Small intestine (tissue), 16 donors: ENCODE measurements around the gene DHRS12. TPM values are rescaled to one million over a fixed set of nuclear protein-coding genes. Genes with fewer than 3 reads are reported as not detected.

ENCODE experiments used
- DNase-seq, 2 donors: peaks; one replicate each; pipeline versions ENCODE4 v3.0.0 to v3.0.0-alpha.2; 2013
- FAIRE-seq: peaks from 2 replicates; lab custom pipeline; 2012; peaks lifted over from hg19 to GRCh38; lab: Jason Lieb, UNC
- H3K27ac ChIP-seq, 3 donors: one replicate each; pipeline ENCODE4 v1.5.1; 2013; ENCODE audit warnings: low read length in 2 of 3, mild to moderate bottlenecking in 2 of 3, control low read depth in 1 of 3, inconsistent platforms in 1 of 3, low read depth in 1 of 3, moderate library complexity in 1 of 3
- H3K27me3 ChIP-seq, 3 donors: one replicate each; pipeline ENCODE4 v1.6.1; 2013; ENCODE audit warnings: low read length in 3 of 3, inconsistent platforms in 1 of 3; ENCODE audit not compliant: control insufficient read depth in 3 of 3, insufficient read depth in 3 of 3
- H3K36me3 ChIP-seq, 3 donors: one replicate each; pipeline ENCODE4 v1.6.1; 2013; ENCODE audit warnings: low read length in 3 of 3, inconsistent platforms in 1 of 3, low read depth in 1 of 3, mild to moderate bottlenecking in 1 of 3, moderate library complexity in 1 of 3; ENCODE audit not compliant: control insufficient read depth in 3 of 3, insufficient read depth in 2 of 3
- H3K4me1 ChIP-seq, 3 donors: one replicate each; pipeline ENCODE4 v1.6.1; 2013; ENCODE audit warnings: low read length in 2 of 3, inconsistent platforms in 1 of 3, low read depth in 1 of 3, mild to moderate bottlenecking in 1 of 3, moderate library complexity in 1 of 3; ENCODE audit not compliant: control insufficient read depth in 3 of 3, insufficient read depth in 2 of 3
- H3K4me3 ChIP-seq, 3 donors: one replicate each; pipeline ENCODE4 v1.5.1; 2013; ENCODE audit warnings: low read length in 3 of 3, control low read depth in 1 of 3, inconsistent platforms in 1 of 3, low read depth in 1 of 3, mild to moderate bottlenecking in 1 of 3, moderate library complexity in 1 of 3
- H3K9me3 ChIP-seq, 2 donors: one replicate each; pipeline ENCODE4 v1.6.1; 2013; ENCODE audit warnings: low read depth in 1 of 2, low read length in 1 of 2; ENCODE audit not compliant: control insufficient read depth in 2 of 2, insufficient read depth in 1 of 2
- WGBS, 3 donors: extraction: QIAGEN DNeasy Blood & Tissue Kit; methylation state at CpG; one replicate each; pipeline ENCODE4 v1.1.7; 2013; 5-methylcytosine and 5-hydroxymethylcytosine counted together
- long read RNA-seq, 10 donors: transcript quantifications; one replicate each; lab custom pipeline, GENCODE V29; 2026
- polyA plus RNA-seq, 4 donors: library from polyadenylated mRNA; stranded (reverse) in 3 of 4; unstranded in 1 of 4; fragments of 200-250 nt in 3 of 4; fragments of 120-200 nt in 1 of 4; gene quantifications; one replicate each; pipeline versions ENCODE4 v1.2.1 to v1.2.3, GENCODE V29; 2013
- donor health status: healthy with polysubstance abuse.
- donor health status: control.
- donor health status: control.
- donor health status: Bipolar disorder and iron deficiency.
- donor health status: healthy.

Gene DHRS12, protein sequence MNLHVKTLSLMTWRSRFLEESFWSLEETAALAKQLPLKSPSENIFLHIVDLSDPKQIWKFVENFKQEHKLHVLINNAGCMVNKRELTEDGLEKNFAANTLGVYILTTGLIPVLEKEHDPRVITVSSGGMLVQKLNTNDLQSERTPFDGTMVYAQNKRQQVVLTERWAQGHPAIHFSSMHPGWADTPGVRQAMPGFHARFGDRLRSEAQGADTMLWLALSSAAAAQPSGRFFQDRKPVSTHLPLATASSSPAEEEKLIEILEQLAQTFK
- polyA plus RNA-seq: 10 to 100 TPM in 3 of 4 donors, 1 to 10 TPM in 1; 9.3 to 26.4 (median 17.9) TPM
- long read RNA-seq, donor 1: 0 reads
- long read RNA-seq, donor 2: 0 reads
- long read RNA-seq, donor 3: 0 reads
- long read RNA-seq, donor 4: 0 reads
- long read RNA-seq, donor 5: 0 reads
- long read RNA-seq, donor 6, partial matches to known transcripts: 0 of 2 reads
- long read RNA-seq, donor 6, other reads (novel, unspliced or antisense): 0 of 2 reads
- long read RNA-seq, donor 7: 0 reads
- long read RNA-seq, donor 8: 0 reads
- long read RNA-seq, donor 9: 0 reads
- long read RNA-seq, donor 10, partial matches to known transcripts: 0 of 1 reads
- long read RNA-seq, donor 10, other reads (novel, unspliced or antisense): 0 of 1 reads

- no peaks in the 10 kb centered on the region for H3K27me3 ChIP-seq
- peak within 1 kb of the TSS; percentile 89 to 100 (median 99) for H3K27ac ChIP-seq
- peak; percentile 95 for DNase-seq
- 0 to 1% (median 0%) methylated on average over 68 to 91 of the region's 91 CpGs for WGBS, 3 donors
- no peaks in the 10 kb centered on the region for H3K9me3 ChIP-seq
- no peak for FAIRE-seq
- peaks cover 7 to 29% (median 8%) of the 10 kb centered on the region in 3 donors for H3K4me1 ChIP-seq
- peaks cover 0 to 9% (median 0%) of the 10 kb centered on the region in 3 donors for H3K36me3 ChIP-seq
- H3K4me3 ChIP-seq: peak within 1 kb of the TSS; percentile 57 to 84 (median 75)
Measured at GRCh38 chr13:51803422-51804294, at the start of gene DHRS12. Gene DHRS12 (minus strand): TSS chr13:51804163. CDS start chr13:51799659, 4,504 bp downstream.

DNA sequence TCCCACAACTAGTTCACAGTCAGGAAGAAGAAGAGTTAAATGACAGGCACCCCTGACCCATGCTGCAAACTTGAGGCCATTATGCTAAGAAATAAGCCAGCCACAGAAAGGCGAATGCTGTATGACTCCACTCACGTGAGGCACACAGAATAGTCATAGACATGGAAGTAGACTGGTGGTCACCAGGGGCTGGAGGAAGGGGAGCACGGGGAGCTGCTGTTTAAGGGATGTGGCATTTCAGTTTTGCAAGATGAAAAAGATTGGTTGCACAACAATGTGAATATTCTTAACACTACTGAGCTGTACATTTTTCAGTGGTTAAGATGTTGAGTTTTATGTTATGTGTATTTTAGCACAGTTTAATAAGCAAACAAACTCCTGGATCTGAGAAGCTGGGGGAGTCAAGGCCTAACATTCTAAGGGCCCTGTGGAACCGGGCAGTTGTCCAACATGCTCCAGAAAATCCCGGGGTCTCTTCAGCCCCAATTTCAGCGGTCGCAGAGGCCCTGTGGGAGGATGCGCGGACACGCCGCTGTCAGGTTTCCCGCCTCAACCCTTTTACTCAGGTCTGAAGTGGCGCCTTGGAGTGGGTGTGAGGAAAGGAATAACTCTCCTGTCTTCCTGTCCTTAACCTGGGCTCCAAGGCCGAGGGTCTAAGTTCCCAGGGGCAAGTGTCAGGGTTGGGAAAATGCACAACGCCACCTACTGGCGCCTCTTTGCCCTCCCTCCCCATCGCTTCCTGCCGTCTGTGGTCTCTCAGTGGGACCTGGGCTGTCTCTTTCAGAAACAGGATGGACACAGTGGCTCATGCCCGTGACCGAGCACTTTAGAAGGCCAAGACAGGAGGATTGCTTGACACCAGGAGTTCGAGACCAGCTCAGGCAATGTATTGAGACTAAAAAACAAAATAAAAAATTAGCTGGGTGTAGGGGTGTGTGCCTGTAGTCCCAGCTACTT is 45.5 kb upstream of the DHRS12 start:
- DNase-seq (peak in 1 of 2 donors; percentile 39), FAIRE-seq (no peak)
- Histone ChIP-seq H3K27me3 (no peaks in the 10 kb centered on the region), H3K9me3 (no peaks in the 10 kb centered on the region), H3K4me1 (peaks cover 0 to 4% (median 0%) of the 10 kb centered on the region in 3 donors), H3K4me3 (no peak overlapping the region), H3K27ac (no peak overlapping the region), H3K36me3 (no peaks in the 10 kb centered on the region)
- WGBS, 3 donors: 66 to 76% (median 73%) methylated on average over 21 of the region's 21 CpGs

GRCh38 chr13:51848674-51849073 is 44.7 kb upstream of the DHRS12 start:
- H3K4me1 ChIP-seq: peaks cover 0 to 4% (median 0%) of the 10 kb centered on the region in 3 donors
- DNase-seq: no peak
- H3K27ac ChIP-seq: no peak overlapping the region
- no peaks in the 10 kb centered on the region for H3K36me3 ChIP-seq
- WGBS, 3 donors: 61 to 81% (median 75%) methylated on average over 4 of the region's 4 CpGs
- no peaks in the 10 kb centered on the region for H3K9me3 ChIP-seq
- H3K27me3 ChIP-seq: no peaks in the 10 kb centered on the region
- H3K4me3 ChIP-seq: no peak overlapping the region
- no peak for FAIRE-seq

- H3K4me1 ChIP-seq: peaks cover 0 to 4% (median 0%) of the 10 kb centered on the region in 3 donors
- no peaks in the 10 kb centered on the region for H3K9me3 ChIP-seq
- 75 to 85% (median 76%) methylated on average over 1 of the region's 1 CpG for WGBS, 3 donors
- FAIRE-seq (no peak), DNase-seq (no peak)
- H3K27ac ChIP-seq: no peak overlapping the region
- H3K4me3 ChIP-seq: no peak overlapping the region
- no peaks in the 10 kb centered on the region for H3K27me3 ChIP-seq
- no peaks in the 10 kb centered on the region for H3K36me3 ChIP-seq
Measured at GRCh38 chr13:51846756-51847155, 42.8 kb upstream of the DHRS12 start.

DNA sequence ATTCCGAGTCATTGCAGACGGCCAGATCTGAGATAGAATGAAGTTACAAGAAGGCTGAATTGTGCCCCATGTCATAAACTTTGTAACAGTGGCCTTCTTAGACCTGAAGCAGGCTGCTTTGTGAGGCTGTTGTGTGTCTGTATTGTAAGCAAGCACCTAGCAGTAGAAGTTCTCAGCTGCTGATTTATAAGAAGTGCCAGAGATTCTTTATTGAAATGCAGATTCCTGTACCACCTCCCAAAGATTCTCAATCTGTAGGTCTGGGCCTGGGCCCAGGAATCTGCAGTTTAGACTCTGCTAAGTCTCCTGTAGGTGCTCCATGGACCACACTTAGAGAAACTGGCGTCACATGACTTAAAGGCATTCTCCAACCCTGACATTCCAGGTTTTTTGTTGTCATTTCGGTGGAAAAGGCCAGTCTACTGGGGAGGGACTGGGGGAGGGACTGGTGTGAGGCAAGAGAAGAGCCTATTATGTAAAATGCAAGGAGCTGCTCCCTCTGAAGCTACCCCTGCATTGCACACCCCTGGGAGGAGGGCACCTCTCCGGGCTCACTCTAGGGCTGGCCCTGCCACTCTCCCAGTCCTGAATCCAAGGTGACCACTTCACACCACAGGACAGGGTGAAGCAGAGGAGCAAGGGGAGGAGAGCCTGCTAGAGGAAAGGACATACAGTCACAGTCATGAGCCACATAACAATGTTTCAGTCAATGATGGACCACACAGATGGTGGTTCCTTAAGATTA is 41.8 kb upstream of the DHRS12 start:
- Histone ChIP-seq H3K4me3 (peak overlapping the region in 2 of 3 donors; percentile 26 to 27), H3K27me3 (no peaks in the 10 kb centered on the region), H3K4me1 (peaks cover 0 to 4% (median 0%) of the 10 kb centered on the region in 3 donors), H3K9me3 (no peaks in the 10 kb centered on the region), H3K36me3 (no peaks in the 10 kb centered on the region), H3K27ac (peak overlapping the region in 2 of 3 donors; percentile 30 to 66)
- no peak for FAIRE-seq
- WGBS, 3 donors: 29 to 72% (median 49%) methylated on average over 5 of the region's 5 CpGs
- DNase-seq: no peak

DNA sequence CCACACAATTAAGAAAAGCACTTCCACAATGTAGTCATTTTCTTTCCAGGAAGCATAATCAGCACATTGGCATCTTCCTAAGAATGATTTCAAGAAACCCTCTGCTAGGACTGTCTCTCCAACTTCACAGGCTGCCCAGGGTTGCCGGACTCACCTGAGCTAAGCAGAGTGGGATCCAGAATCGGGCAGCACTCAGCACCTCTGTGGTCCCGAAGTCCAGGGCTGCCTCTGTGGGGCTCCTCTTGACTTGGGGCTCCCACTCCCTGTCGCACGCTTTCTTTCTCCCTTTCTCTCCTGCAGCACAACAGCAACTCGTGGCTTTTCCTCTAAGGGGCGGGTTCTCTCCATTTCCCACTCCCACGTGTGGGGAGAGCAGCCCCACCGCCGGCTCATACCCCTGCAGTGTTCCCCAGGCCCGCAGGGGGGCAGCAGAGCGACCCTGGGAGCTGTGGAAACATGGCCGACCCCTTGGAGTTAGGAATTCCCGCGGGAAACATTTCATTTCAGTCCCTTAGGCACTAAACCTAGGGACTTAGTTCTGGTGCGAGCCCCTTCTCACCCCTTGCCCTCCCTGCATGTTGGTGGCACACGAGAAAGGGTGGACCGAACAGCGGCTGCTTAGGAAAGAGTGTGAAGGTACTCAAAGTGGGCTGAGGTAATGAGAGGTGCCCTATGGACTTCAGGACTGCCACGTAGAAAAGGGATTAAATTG is 41.1 kb upstream of the DHRS12 start, which contains the start of gene TMEM272:
TSS of gene TMEM272 (minus strand) at position 316 of the 712 bp plus-strand sequence. CDS start 6,647 bp downstream, outside the sequence.
- DNase-seq (peak; percentile 74 to 86), FAIRE-seq (no peak)
- H3K36me3 ChIP-seq: no peaks in the 10 kb centered on the region
- H3K27me3 ChIP-seq: no peaks in the 10 kb centered on the region
- H3K9me3 ChIP-seq: no peaks in the 10 kb centered on the region
- H3K27ac ChIP-seq: peak within 1 kb of the TSS in 2 of 3 donors; percentile 30 to 66
- peaks cover 0 to 8% (median 2%) of the 10 kb centered on the region in 3 donors for H3K4me1 ChIP-seq
- peak within 1 kb of the TSS in 2 of 3 donors; percentile 26 to 27 for H3K4me3 ChIP-seq
- WGBS, 3 donors: 9 to 31% (median 20%) methylated on average over 20 of the region's 20 CpGs
